ENCODE measurements around the gene REST. TPM values are rescaled to one million over a fixed set of nuclear protein-coding genes. Genes with fewer than 3 reads are reported as not detected.

The REST gene
- total and polyA plus RNA-seq, 2 of the 8 experiments (the other 6 are each of a cell fraction or from before 2014, with no cell fraction given) = 10.2 to 66.3 TPM

DNA sequence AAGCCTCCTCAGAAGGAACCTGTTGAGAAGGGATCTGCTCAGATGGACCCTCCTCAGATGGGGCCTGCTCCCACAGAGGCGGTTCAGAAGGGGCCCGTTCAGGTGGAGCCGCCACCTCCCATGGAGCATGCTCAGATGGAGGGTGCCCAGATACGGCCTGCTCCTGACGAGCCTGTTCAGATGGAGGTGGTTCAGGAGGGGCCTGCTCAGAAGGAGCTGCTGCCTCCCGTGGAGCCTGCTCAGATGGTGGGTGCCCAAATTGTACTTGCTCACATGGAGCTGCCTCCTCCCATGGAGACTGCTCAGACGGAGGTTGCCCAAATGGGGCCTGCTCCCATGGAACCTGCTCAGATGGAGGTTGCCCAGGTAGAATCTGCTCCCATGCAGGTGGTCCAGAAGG, 22.9 kb downstream of the REST start:
- Histone ChIP-seq H3K9me3 (ENCODE audit: insufficient read depth in 2 of 2, low read depth in 1 of 2, low read length in 1 of 2) (no peaks in the 10 kb centered on the region), H2AFZ (ENCODE audit: low read length) (no peak overlapping the region), H3K79me1 (ENCODE audit: low read depth, low read length) (no peaks in the 10 kb centered on the region), H2BK20ac (ENCODE audit: low read length) (no peak overlapping the region), H3K27ac (ENCODE audit: low read depth, low read length) (no peak overlapping the region), H2BK12ac (ENCODE audit: low read depth, low read length) (no peak overlapping the region), H3K23me2 (ENCODE audit: low read depth, low read length) (no peaks in the 10 kb centered on the region; the same call in 1 of the 2 replicates), H2BK120ac (replicated peaks; ENCODE audit: low read depth, low read length) (no peak overlapping the region), H3K18ac (ENCODE audit: extremely low read depth, low read length) (no peak overlapping the region), H3K14ac (ENCODE audit: insufficient read length) (no peak overlapping the region), H2BK15ac (ENCODE audit: low read length) (no peak overlapping the region), H3K4me3 (ENCODE audit: extremely low read depth in 1 of 4, insufficient read depth in 2 of 4, low read depth in 3 of 4, low read length in 4 of 4) (no peak overlapping the region), H3K79me2 (ENCODE audit: control insufficient read depth in 1 of 2, insufficient read depth in 2 of 2, low read length in 2 of 2) (0 out of 4 replicates have a peak, but pooled peaks cover 0 to 3% of the 10 kb centered on the region in 2 experiments), H3K9ac (replicated peaks in 1 of 4; ENCODE audit: extremely low read depth in 1 of 4, low read depth in 3 of 4, low read length in 3 of 4) (no peak overlapping the region), H4K8ac (ENCODE audit: extremely low read depth, insufficient read depth, low read length) (no peak overlapping the region), H4K91ac (replicated peaks; ENCODE audit: insufficient read length, low read length) (no peak overlapping the region), H3K56ac (replicated peaks; ENCODE audit: insufficient read length, low read depth, low read length) (no peak overlapping the region), H3K27me3 (replicated peaks in 1 of 4; ENCODE audit: control insufficient read depth in 3 of 4, extremely low read depth in 1 of 4, insufficient read depth in 3 of 4, low read length in 3 of 4) (no peaks in the 10 kb centered on the region), H4K5ac (ENCODE audit: insufficient read length, low read depth, low read length) (no peak overlapping the region), H3K4me1 (replicated peaks in 1 of 4; ENCODE audit: control insufficient read depth in 3 of 4, insufficient read depth in 4 of 4, low read length in 3 of 4) (no peaks in the 10 kb centered on the region), H2BK5ac (ENCODE audit: low read depth, low read length) (no peak overlapping the region), H3K4ac (replicated peaks; ENCODE audit: insufficient read length, low read depth, low read length) (no peak overlapping the region), H3K4me2 (ENCODE audit: insufficient read depth in 1 of 2, low read depth in 2 of 2, low read length in 2 of 2) (no peak overlapping the region), H4K20me1 (replicated peaks in 1 of 2; ENCODE audit: control insufficient read depth in 1 of 2, insufficient read depth in 2 of 2, low read length in 2 of 2) (no peaks in the 10 kb centered on the region), H3K36me3 (ENCODE audit: control insufficient read depth in 2 of 4, insufficient read depth in 4 of 4, low read length in 3 of 4) (peaks cover 7 to 45% (median 17%) of the 10 kb centered on the region in 4 experiments; a peak in 7 of 8 replicates), H3K23ac (ENCODE audit: insufficient read length) (no peak overlapping the region), H2AK5ac (ENCODE audit: low read depth, low read length) (no peak overlapping the region)
- ChIA-PET CTCF (ENCODE audit: partially characterized antibody) (interaction anchor here (1.5 kb wide), 1 partner anchor 18 kb away, joined by 3 read pairs; no protein-coding TSS in a partner anchor), POLR2A (ENCODE audit: partially characterized antibody) (interaction anchor here (0.8 to 1.1 kb wide), 3 partner anchors 22 to 47 kb away, joined by 3 to 4 read pairs (median 3); partner anchors contain the start of gene NOA1)
- no peak for TF ChIP-seq E2F6 (IDR thresholded peaks at IDR 0.05)
- TF ChIP-seq RFX5 (IDR thresholded peaks at IDR 0.05; ENCODE audit: borderline replicate concordance, low read depth, low read length) = no peak
- no peak for DNase-seq (ENCODE audit: low read depth in 1 of 2, low spot score in 2 of 2)
- WGBS, 2 experiments (ENCODE audit: extremely low coverage in 1 of 2, insufficient coverage in 1 of 2, insufficient read length in 1 of 2, insufficient replicate concordance in 2 of 2, low coverage in 1 of 2, low lambda C conversion rate in 2 of 2, missing lambda C conversion rate in 1 of 2) = 96% methylated on average over 7 of the region's 7 CpGs; no CpG with 5 or more reads in 1 of the 2 experiments
- FAIRE-seq = no peak

All from H1 (cell line).